ENCODE results near the gene NSD2. TPM values are rescaled to one million over a fixed set of nuclear protein-coding genes. Genes with fewer than 3 reads are reported as not detected.

NSD2 gene
- polyA plus RNA-seq, 1 donor from 2014 or later: 51.6 TPM

- H3K27me3 ChIP-seq (ENCODE audit: insufficient read depth, low read depth, low read length): no peaks in the 10 kb centered on the region
- H3K9me2 ChIP-seq (ENCODE audit: insufficient read depth, low read length): no peaks in the 10 kb centered on the region
- H4K20me1 ChIP-seq (ENCODE audit: insufficient read depth): no peaks in the 10 kb centered on the region
- H2AFZ ChIP-seq (ENCODE audit: low read depth, low read length): no peak overlapping the region
- no peaks in the 10 kb centered on the region for H3K79me2 ChIP-seq (replicated peaks; ENCODE audit: insufficient read depth, low read length)
- no peak overlapping the region for H3K27ac ChIP-seq (ENCODE audit: low read length)
- H3K4me3 ChIP-seq (ENCODE audit: low read length): no peak overlapping the region
- H3K36me3 ChIP-seq (ENCODE audit: insufficient read depth, low read length): no peaks in the 10 kb centered on the region
- H3K9ac ChIP-seq (ENCODE audit: low read length): no peak overlapping the region
- no peaks in the 10 kb centered on the region for H3K9me3 ChIP-seq (ENCODE audit: low read length)
- H3K4me2 ChIP-seq (ENCODE audit: low read length): no peak overlapping the region
- TF ChIP-seq REST (IDR thresholded peaks at IDR 0.05; ENCODE audit: borderline replicate concordance): no peak
- TF ChIP-seq POLR2AphosphoS5 (IDR thresholded peaks at IDR 0.05): no peak
- TF ChIP-seq CTCF (IDR thresholded peaks at IDR 0.05; ENCODE audit: poor library complexity, severe bottlenecking): no peak
- TF ChIP-seq MXI1 (conservative IDR thresholded peaks at IDR 0.05; ENCODE audit: poor library complexity, severe bottlenecking): no peak
- no peak for TF ChIP-seq EP300 (conservative IDR thresholded peaks at IDR 0.05; ENCODE audit: poor library complexity, severe bottlenecking)
- no peak for TF ChIP-seq TAF1 (IDR thresholded peaks at IDR 0.05; ENCODE audit: low read depth)
- TF ChIP-seq EZH2 (IDR thresholded peaks at IDR 0.05; ENCODE audit: borderline replicate concordance, insufficient read depth, low read length, poor library complexity, severe bottlenecking): no peak
- no peak for TF ChIP-seq RAD21 (conservative IDR thresholded peaks at IDR 0.05)
- TF ChIP-seq SMC3 (conservative IDR thresholded peaks at IDR 0.05; ENCODE audit: poor library complexity): no peak
- no peaks in the 10 kb centered on the region for H3F3A ChIP-seq (ENCODE audit: insufficient read depth, low read length, poor library complexity, severe bottlenecking)
These were observed 56.5 kb downstream of the NSD2 start for GRCh38 chr4:1927675-1928074.

GRCh38 chr4:1928356-1929239 lies 57.4 kb downstream of the NSD2 start:
- no peak for TF ChIP-seq TAF1 (IDR thresholded peaks at IDR 0.05; ENCODE audit: low read depth)
- Histone ChIP-seq H3K9me3 (ENCODE audit: low read length) (no peaks in the 10 kb centered on the region), H3K4me2 (ENCODE audit: low read length) (no peak overlapping the region), H4K20me1 (ENCODE audit: insufficient read depth) (no peaks in the 10 kb centered on the region), H2AFZ (ENCODE audit: low read depth, low read length) (no peak overlapping the region), H3K36me3 (ENCODE audit: insufficient read depth, low read length) (no peaks in the 10 kb centered on the region), H3K79me2 (replicated peaks; ENCODE audit: insufficient read depth, low read length) (no peaks in the 10 kb centered on the region), H3K9me2 (ENCODE audit: insufficient read depth, low read length) (no peaks in the 10 kb centered on the region), H3F3A (ENCODE audit: insufficient read depth, low read length, poor library complexity, severe bottlenecking) (no peaks in the 10 kb centered on the region), H3K9ac (ENCODE audit: low read length) (no peak overlapping the region), H3K27ac (ENCODE audit: low read length) (no peak overlapping the region), H3K27me3 (ENCODE audit: insufficient read depth, low read depth, low read length) (no peaks in the 10 kb centered on the region), H3K4me3 (ENCODE audit: low read length) (no peak overlapping the region)
